Astrocyte of the cerebellum (primary cell): Measurements from ENCODE around the gene DHX30.

Source experiments
- DNase-seq: peaks from one replicate; pipeline ENCODE4 v3.0.0-alpha.2; 2011; ENCODE audit warnings: low read depth
- H3K4me3 ChIP-seq: 2 replicates; pipeline ENCODE4 v1.5.1; 2011; ENCODE audit warnings: mild to moderate bottlenecking, low read depth, low read length, moderate library complexity
- CTCF ChIP-seq: IDR thresholded peaks from 2 replicates; pipeline ENCODE4 v1.5.1; 2012; ENCODE audit warnings: low read length, low read depth, moderate library complexity, mild to moderate bottlenecking; ENCODE audit errors: missing control alignments
- in situ Hi-C: cut with HindIII; loops from 2 replicates; pipeline ENCODE4 v1.10.0; 2017; ENCODE audit warnings: low sequenced_read_pairs

DHX30 gene

GRCh38 chr3:47891613-47892005 is 88.7 kb downstream of the DHX30 start:
- no peak overlapping the region for H3K4me3 ChIP-seq
- in situ Hi-C loops, result no loop called here
- TF ChIP-seq CTCF, result no peak
- DNase-seq, result no peak

GRCh38 chr3:47892286-47893040 is 89.5 kb downstream of the DHX30 start:
- in situ Hi-C loops, result no loop called here
- no peak for TF ChIP-seq CTCF
- DNase-seq, result no peak
- H3K4me3 ChIP-seq, result no peak overlapping the region

GRCh38 chr3:47895241-47895640 is 92.3 kb downstream of the DHX30 start:
- no peak for DNase-seq
- no peak for TF ChIP-seq CTCF
- H3K4me3 ChIP-seq, result no peak overlapping the region
- in situ Hi-C loops, result no loop called here

GRCh38 chr3:47896736-47897135 is 93.8 kb downstream of the DHX30 start:
- in situ Hi-C loops, result no loop called here
- DNase-seq, result no peak
- no peak for TF ChIP-seq CTCF
- no peak overlapping the region for H3K4me3 ChIP-seq

GRCh38 chr3:47897954-47898353 is 95.0 kb downstream of the DHX30 start:
- no peak for TF ChIP-seq CTCF
- in situ Hi-C loops, result no loop called here
- no peak overlapping the region for H3K4me3 ChIP-seq
- DNase-seq, result no peak

- no peak for DNase-seq
- no peak overlapping the region for H3K4me3 ChIP-seq
- in situ Hi-C loops, result no loop called here
- no peak for TF ChIP-seq CTCF
Observed at GRCh38 chr3:47899495-47900108, 96.7 kb downstream of the DHX30 start.
